Loucy (cell line): ENCODE measurements around the gene IL22RA2.

Experiments
- EZH2phosphoT487 ChIP-seq: fragments of 200-600 bp; IDR thresholded peaks from 2 replicates; pipeline ENCODE4 v1.6.1; 2018; ENCODE audit warnings: antibody characterized with exemption, mild to moderate bottlenecking, moderate library complexity, borderline replicate concordance
- TF ChIP-seq, protein P1 (sequence below): fragments of 200-600 bp; sonication (generic); conservative IDR thresholded peaks from 2 replicates; pipeline ENCODE4 v1.5.1; 2014; ENCODE audit warnings: mild to moderate bottlenecking, antibody characterized with exemption, low read length

GRCh38 chr6:137156650-137157049 is 16.8 kb downstream of the IL22RA2 start:
- no peak for TF ChIP-seq EZH2phosphoT487
- TF ChIP-seq, protein P1, sequence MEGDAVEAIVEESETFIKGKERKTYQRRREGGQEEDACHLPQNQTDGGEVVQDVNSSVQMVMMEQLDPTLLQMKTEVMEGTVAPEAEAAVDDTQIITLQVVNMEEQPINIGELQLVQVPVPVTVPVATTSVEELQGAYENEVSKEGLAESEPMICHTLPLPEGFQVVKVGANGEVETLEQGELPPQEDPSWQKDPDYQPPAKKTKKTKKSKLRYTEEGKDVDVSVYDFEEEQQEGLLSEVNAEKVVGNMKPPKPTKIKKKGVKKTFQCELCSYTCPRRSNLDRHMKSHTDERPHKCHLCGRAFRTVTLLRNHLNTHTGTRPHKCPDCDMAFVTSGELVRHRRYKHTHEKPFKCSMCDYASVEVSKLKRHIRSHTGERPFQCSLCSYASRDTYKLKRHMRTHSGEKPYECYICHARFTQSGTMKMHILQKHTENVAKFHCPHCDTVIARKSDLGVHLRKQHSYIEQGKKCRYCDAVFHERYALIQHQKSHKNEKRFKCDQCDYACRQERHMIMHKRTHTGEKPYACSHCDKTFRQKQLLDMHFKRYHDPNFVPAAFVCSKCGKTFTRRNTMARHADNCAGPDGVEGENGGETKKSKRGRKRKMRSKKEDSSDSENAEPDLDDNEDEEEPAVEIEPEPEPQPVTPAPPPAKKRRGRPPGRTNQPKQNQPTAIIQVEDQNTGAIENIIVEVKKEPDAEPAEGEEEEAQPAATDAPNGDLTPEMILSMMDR = no peak
